Calu3 (cell line): ENCODE data around the gene KLRB1. TPM values are rescaled to one million over a fixed set of nuclear protein-coding genes. Genes with fewer than 3 reads are reported as not detected.

Experiments
- BruUV-seq: library from RNA; stranded (reverse); fragments of 400-500 nt; replicated peaks from 2 replicates; lab custom pipeline; 2021; lab: Mats Ljungman, UMichigan
- CTCF ChIA-PET: fragments of 300-600 bp; sonication (Branson Sonifier 250); formaldehyde crosslinking; loops from one replicate; lab custom pipeline; 2022; ENCODE audit warnings: antibody characterized with exemption; lab: Charles Lee
- DNase-seq: peaks from one replicate; pipeline ENCODE4 v3.0.0; 2022
- H3K27ac Mint-ChIP-seq: one replicate; pipeline ENCODE4 v1.8.0; 2022; ENCODE audit warnings: mixed read lengths; ENCODE audit not compliant: unreplicated experiment
- H3K27me3 Mint-ChIP-seq: one replicate; pipeline ENCODE4 v1.8.0; 2022; ENCODE audit warnings: mixed read lengths; ENCODE audit not compliant: unreplicated experiment
- H3K36me3 Mint-ChIP-seq: one replicate; pipeline ENCODE4 v1.8.0; 2022; ENCODE audit warnings: mild to moderate bottlenecking, moderate library complexity, mixed read lengths; ENCODE audit not compliant: insufficient read depth, unreplicated experiment
- H3K4me1 Mint-ChIP-seq: one replicate; pipeline ENCODE4 v1.8.0; 2022; ENCODE audit warnings: mild to moderate bottlenecking, low read depth, mixed read lengths; ENCODE audit not compliant: unreplicated experiment
- H3K4me3 Mint-ChIP-seq: one replicate; pipeline ENCODE4 v1.8.0; 2022; ENCODE audit warnings: mild to moderate bottlenecking, low read depth, moderate library complexity, mixed read lengths; ENCODE audit not compliant: unreplicated experiment
- H3K9me3 Mint-ChIP-seq: one replicate; pipeline ENCODE4 v1.8.0; 2022; ENCODE audit warnings: low read depth, mixed read lengths; ENCODE audit not compliant: unreplicated experiment
- CTCF ChIP-seq: fragments of 200-600 bp; IDR thresholded peaks from one replicate; pipeline ENCODE4 v1.8.0; 2022; ENCODE audit warnings: antibody characterized with exemption; ENCODE audit not compliant: unreplicated experiment
- intact Hi-C: fragments of 100-400 bp; cut with micrococcal nuclease; formaldehyde crosslinking; loops from one replicate; pipeline ENCODE4 v1.10.0; 2022; ENCODE audit not compliant: unreplicated experiment
- total RNA-seq: library from RNA; stranded (reverse); gene quantifications from 2 replicates; pipeline ENCODE4 v1.2.3, GENCODE V29; 2022

KLRB1 gene
- total RNA-seq, 1 experiment from 2014 or later: not detected

- H3K27ac Mint-ChIP-seq: no peak overlapping the region
- H3K4me3 Mint-ChIP-seq: no peak overlapping the region
- no TSS peak for BruUV-seq
- H3K27me3 Mint-ChIP-seq: peaks cover 4% of the 10 kb centered on the region
- CTCF ChIA-PET: no interaction called here
- H3K9me3 Mint-ChIP-seq: no peaks in the 10 kb centered on the region
- H3K4me1 Mint-ChIP-seq: peaks cover 26% of the 10 kb centered on the region
- no peak for DNase-seq
- H3K36me3 Mint-ChIP-seq: no peaks in the 10 kb centered on the region
- intact Hi-C loops: no loop called here
- no peak for TF ChIP-seq CTCF
Observed at GRCh38 chr12:9636150-9636850, 28.6 kb upstream of the KLRB1 start.

- Mint-ChIP-seq H3K4me3 (no peak overlapping the region), H3K9me3 (no peaks in the 10 kb centered on the region)
Observed at GRCh38 chr12:9634969-9635754, 27.4 kb upstream of the KLRB1 start.

GRCh38 chr12:9634177-9634803 lies 26.6 kb upstream of the KLRB1 start:
- BruUV-seq: no TSS peak
- CTCF ChIA-PET: interaction anchor here (0.5 to 1.5 kb wide), 2 partner anchors 60 to 74 kb away, joined by 4 to 7 read pairs; no protein-coding TSS in a partner anchor

More at GRCh38 chr12:9634969-9635754, 27.4 kb upstream of the KLRB1 start:
- CTCF ChIA-PET: interaction anchor here (0.5 kb wide), 1 partner anchor 59 kb away, joined by 7 read pairs; no protein-coding TSS in a partner anchor
- no peak for TF ChIP-seq CTCF
- Mint-ChIP-seq H3K4me1 (peaks cover 26% of the 10 kb centered on the region), H3K27me3 (peaks cover 15% of the 10 kb centered on the region), H3K36me3 (no peaks in the 10 kb centered on the region), H3K27ac (no peak overlapping the region)
- intact Hi-C loops: loop anchor here (1.0 kb wide), 1 partner anchor 73 kb away; no protein-coding TSS in a partner anchor
- BruUV-seq: no TSS peak
- no peak for DNase-seq

More at GRCh38 chr12:9634177-9634803, 26.6 kb upstream of the KLRB1 start:
- intact Hi-C loops: loop anchor here (1.0 kb wide), 1 partner anchor 74 kb away; no protein-coding TSS in a partner anchor
- peaks cover 26% of the 10 kb centered on the region for H3K4me1 Mint-ChIP-seq
- peak; percentile 69 for TF ChIP-seq CTCF
- no peaks in the 10 kb centered on the region for H3K36me3 Mint-ChIP-seq
- no peak overlapping the region for H3K27ac Mint-ChIP-seq
- no peak overlapping the region for H3K4me3 Mint-ChIP-seq
- H3K9me3 Mint-ChIP-seq: no peaks in the 10 kb centered on the region
- H3K27me3 Mint-ChIP-seq: peaks cover 17% of the 10 kb centered on the region
- peak; percentile 72 for DNase-seq
